Inflammatory macrophage treated with lipopolysaccharide for 4 hours (primary cell): ENCODE data around the gene TEAD1.
A peak's percentile ranks its signal among the peaks of the same experiment; 100 is the strongest.

ENCODE experiments used
- DNase-seq: peaks from one replicate; pipeline ENCODE4 v3.0.0-alpha.2; 2020

TEAD1 gene

GRCh38 chr11:12768726-12769673 lies 94.8 kb downstream of the TEAD1 start:
- no peak for DNase-seq

- DNase-seq: peak; percentile 1
Measured at GRCh38 chr11:12769834-12770345, 95.7 kb downstream of the TEAD1 start.

GRCh38 chr11:12770435-12770834 lies 96.2 kb downstream of the TEAD1 start:
- no peak for DNase-seq

- DNase-seq: no peak
Measured at GRCh38 chr11:12770966-12771597, 96.9 kb downstream of the TEAD1 start.

DNA sequence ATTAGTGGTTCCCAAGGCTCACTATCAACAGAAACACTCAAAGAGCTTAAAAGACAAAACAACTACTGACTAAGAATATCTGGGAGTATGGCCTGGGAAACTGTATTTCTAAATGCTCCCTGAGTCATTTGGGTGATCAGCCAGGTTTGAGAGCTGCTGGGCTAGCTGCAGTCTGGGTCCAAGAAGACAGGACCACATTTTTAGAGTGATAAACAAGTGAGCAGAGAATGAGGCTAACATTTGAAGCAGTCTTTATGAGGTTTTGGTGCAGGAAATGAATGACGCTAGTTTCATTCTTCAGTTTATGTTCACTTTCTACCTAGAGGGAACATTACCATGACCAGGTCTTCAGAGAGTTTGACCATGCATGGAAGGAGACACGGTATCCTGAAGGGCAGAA lies 97.7 kb downstream of the TEAD1 start:
- no peak for DNase-seq

DNA sequence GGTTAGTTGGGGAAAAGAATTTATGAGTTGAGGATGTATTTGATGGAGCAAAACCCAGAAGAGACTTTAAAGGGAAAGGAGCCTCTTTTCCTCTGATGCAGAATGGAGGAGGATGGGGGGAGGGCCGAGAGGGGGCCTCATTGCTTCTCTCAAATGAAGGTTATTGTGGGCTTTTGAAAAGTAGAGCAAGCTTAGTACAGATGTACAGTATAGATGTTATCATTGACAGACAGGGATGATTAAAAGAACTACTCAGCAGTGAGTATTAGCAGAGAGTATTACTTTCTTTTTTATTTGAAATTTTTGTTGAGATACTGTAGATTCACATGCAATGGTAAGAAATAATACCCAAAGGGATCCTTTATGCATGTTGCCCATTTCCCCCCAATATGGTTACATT lies 98.1 kb downstream of the TEAD1 start:
- DNase-seq: no peak

DNA sequence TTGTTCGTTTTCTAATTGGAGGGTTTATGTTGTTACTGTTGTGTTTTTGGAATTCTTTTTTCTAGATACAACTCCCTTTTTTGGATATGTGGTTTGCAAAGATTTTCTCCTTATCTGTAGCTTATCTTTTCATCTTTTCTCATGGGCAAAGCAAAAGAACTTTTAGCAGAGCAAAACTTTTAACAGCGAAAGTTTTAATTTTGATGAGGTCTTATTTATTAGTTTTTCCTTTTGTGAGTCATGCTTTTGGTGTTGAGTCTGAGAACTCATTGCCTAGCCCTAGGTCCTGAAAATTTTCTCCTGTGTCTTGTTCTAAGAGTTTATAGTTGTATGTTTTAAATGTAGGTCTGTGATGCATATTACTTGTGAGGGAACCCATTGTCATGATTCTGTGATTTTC lies 99.4 kb downstream of the TEAD1 start:
- no peak for DNase-seq

- DNase-seq: no peak
Measured at GRCh38 chr11:12775955-12776354, 101.7 kb downstream of the TEAD1 start.

DNA sequence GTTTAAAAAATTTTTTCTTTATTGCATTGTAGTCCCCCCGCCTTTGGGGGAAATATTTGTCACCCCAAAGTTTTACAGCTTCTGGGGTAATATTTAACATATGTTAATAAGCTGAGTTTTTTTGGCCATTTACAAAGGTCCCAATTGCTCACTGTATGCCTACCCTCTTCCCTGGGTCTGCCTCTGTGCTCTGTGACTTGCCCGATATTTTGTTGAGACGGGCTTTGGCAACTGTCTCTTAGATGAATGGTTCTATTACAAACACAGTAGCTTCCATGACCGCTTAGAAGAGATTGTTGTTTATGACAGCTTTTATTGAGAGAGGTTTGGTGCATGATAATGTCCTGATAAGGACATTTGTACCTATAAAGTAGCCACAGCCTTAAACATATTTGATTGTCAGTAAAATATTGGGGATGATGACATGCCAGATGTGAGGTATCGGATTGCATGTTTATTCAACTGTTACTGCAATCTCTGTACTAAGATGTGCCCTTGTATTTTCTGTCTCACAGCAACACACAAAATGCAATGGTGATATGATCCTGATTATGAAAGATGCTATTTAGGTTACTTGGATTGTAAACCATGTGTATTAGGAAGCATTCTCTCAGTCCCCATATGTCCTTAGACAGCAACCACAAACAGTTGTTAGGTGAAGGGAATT lies 103.1 kb downstream of the TEAD1 start:
- DNase-seq: no peak

DNA sequence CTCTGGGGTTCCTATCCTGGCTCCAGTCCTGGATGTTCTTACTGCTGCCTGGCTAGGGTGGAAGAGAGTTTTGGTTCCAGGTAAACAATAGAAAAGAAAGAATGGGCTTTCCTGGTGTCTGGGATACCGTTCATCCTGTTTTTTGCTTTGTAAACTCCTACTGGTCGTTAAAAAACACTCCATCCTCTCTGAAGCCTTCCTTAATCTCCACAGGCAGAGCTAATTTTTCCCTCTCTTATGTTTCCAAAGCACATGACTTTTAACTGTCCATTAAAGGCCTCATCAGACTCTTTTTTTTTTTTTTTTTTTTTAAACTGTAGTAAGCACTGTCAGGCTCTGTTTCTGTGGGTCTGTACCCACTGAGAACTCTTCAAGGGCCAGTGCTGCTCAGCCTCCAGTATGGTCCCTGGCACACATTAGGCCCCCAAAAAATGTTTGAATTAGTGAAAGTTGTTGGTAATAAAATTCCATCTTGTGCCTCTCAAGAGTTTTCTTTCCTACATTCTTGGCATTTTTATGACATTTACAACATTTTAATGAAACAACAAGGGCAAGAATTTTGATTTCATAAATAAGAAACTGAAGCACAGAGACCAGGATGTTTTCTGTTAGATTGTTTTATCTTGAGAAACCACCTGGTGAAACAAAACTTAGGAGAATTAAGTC lies 104.2 kb downstream of the TEAD1 start:
- DNase-seq: no peak

DNA sequence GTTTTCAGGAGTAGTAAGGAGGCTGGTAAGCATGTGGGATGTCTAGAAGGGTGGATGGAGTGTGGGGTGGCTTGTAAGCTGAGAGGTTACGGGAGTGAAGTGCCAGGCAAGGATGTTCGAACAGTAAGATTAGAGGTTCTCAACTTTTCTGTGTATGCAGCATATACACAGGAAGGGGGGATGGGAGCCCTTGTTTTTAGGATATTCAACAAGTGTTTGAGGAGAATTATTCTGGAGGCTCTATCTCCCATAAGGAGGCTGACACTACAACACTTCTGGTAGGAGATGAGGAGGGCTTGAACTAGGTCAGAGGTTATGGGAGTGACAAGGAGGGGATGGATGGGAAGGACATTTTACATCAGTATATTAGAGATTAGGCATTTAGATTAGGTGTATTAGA lies 109.5 kb downstream of the TEAD1 start:
- no peak for DNase-seq

GRCh38 chr11:12784445-12784844 lies 110.2 kb downstream of the TEAD1 start:
- DNase-seq: no peak

DNA sequence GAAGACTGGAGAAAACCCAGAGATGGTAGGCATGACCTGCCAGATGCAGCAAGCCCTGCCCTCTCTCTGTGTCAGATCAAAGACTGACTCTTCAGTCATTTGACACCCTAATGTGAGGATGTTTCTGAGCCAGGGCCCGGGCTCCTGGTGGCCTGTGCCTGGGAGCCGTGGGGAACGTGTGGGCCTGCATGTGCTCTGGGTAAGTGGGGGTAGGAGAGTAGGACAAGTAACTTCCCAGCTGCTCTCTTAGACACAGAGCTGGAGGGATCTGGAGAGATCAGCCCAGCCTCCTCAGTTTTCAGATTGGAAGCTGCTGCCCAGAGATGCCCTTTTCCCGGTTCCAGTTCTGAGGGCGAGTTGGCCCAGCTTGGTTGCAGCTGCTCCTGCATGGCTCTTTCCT lies 110.8 kb downstream of the TEAD1 start:
- no peak for DNase-seq

- no peak for DNase-seq
Measured at GRCh38 chr11:12785901-12786300, 111.7 kb downstream of the TEAD1 start.

DNA sequence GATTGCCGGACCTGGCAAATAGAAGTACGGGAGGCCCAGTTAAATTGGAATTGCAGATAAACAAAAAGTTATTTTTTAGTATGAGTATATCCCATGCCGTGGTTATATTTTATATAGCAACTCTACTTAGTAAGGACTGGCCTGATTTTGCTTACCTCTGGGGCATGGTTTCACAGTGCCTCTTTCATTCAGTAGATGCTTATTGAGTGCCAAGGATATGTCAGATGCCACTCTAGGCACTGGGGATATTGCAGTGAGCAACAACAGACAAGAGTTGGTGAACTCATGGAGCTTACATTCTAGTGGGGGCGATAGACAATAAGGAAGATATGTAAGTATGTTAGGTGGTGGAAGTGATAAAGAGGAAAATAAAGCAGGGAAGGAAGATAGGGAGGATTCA lies 112.2 kb downstream of the TEAD1 start:
- no peak for DNase-seq

- DNase-seq: no peak
Measured at GRCh38 chr11:12786891-12787290, 112.7 kb downstream of the TEAD1 start.

- no peak for DNase-seq
Measured at GRCh38 chr11:12787847-12788246, 113.6 kb downstream of the TEAD1 start.

DNA sequence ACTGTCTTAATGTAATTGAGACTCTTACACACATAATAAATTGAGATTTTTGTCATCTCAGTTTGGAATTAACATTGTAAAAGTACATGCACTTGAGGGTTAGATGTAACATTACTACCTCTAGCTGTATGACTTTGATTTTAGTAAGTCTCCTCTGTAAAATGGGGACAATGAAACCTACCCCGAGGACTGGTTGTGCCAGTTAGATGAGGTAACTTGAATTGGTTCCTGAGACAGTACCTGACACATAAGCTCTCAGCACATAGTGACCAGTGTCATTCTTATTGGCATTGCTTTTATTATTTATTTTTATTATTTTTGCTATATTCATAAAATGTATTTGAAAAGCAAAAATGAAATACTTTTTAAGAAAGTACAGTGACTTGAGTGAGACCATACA lies 114.8 kb downstream of the TEAD1 start:
- no peak for DNase-seq

DNA sequence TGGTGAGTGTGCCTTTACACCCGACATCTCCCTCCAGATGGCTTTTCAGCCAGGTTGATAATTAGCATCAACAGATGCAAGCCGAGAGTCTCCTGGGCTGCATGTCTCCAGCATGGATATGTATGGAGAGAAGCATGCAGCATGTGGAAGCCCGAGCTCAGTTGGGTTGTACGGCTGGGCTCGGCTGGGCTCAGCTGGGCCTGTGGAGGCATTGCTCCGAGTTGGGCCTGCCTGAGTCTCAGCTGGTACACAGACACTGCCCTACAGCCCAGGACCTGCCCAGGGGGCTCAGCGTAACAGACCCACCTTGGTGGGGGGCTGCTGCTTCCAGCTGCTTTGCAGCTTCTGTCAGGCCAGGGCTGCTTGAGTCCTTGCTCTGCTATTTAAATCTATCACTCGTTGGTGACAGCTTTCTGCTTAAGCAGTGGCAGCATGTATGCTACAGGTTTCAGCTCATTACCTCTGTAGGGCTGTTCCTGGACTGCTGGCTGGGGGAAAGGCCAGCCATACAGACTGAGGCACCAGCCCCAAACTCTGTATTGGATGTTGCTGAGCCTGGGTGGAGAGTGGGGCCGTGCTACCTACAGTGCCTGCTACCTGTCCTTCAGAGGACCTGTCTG lies 115.5 kb downstream of the TEAD1 start:
- DNase-seq: no peak

DNA sequence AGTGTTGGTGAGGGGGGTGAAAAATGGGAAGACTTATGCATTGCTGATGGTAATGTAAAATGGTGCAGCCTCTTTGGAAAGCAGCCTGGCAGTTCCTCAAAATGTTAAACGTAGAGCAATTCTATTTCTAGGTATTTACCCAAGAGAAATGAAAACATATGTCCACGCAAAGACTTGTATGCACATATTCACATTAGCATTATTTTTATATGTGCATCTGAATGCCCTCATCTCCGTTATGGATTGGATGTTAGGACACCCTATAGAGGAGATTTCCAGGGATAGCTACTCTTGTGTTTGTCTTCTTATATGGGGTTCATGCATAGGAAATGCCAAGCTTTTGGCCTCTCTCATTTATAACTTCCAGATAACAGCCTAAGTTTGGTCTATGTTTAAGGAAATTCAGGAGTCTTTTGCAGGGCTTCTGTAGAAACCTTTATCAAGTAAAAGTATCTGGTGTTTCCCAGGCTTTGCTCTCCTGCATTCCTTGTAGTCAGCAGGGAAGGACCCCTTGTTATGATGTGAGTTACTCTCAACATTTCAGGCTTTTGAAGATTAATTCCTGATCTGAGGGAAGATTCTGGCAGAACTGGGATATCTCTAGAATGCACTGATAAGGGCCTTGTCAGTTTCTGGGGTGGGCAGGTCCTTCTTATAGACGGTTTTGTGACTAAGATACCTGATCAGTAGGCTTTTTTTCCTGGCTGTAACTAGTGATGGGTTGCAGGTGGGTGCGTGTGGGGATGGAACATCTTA lies 116.8 kb downstream of the TEAD1 start:
- no peak for DNase-seq

DNA sequence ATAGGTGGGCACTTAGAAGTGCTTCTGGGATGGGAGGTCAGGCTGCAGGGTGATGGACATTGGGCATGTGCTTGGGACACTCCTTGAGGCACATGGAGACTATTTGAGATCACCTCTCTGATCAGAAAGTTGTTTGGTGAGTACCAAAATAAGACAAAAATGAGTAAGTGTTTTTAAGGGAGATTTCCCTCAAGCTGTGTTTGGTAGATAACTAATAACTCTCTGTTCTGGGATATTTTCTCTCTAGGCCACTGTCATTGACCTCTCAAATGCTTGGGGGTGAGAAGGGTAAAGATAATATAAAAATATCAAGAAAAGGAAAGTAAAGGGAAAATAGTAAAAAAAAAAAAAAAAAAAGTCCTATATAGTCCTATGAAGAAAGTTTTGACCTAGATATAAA lies 117.8 kb downstream of the TEAD1 start:
- DNase-seq: no peak

GRCh38 chr11:12792590-12792989 lies 118.4 kb downstream of the TEAD1 start:
- DNase-seq: no peak
